GM19023 (cell line): ENCODE data around the gene SHD.
"Not testable (repeated sequence)": the region's sequence is repeated elsewhere in the genome, so short reads cannot be mapped to it uniquely, and the experiment has no call there.

Experiments used
- ATAC-seq: cut with Tn5 transposase; IDR thresholded peaks from one replicate; pipeline ENCODE4 v1.9.1; 2021; ENCODE audit warnings: mild to moderate bottlenecking, moderate library complexity; ENCODE audit not compliant: unreplicated experiment

The SHD gene

GRCh38 chr19:4267101-4267900 lies 11.8 kb upstream of the SHD start:
- no peak for ATAC-seq

DNA sequence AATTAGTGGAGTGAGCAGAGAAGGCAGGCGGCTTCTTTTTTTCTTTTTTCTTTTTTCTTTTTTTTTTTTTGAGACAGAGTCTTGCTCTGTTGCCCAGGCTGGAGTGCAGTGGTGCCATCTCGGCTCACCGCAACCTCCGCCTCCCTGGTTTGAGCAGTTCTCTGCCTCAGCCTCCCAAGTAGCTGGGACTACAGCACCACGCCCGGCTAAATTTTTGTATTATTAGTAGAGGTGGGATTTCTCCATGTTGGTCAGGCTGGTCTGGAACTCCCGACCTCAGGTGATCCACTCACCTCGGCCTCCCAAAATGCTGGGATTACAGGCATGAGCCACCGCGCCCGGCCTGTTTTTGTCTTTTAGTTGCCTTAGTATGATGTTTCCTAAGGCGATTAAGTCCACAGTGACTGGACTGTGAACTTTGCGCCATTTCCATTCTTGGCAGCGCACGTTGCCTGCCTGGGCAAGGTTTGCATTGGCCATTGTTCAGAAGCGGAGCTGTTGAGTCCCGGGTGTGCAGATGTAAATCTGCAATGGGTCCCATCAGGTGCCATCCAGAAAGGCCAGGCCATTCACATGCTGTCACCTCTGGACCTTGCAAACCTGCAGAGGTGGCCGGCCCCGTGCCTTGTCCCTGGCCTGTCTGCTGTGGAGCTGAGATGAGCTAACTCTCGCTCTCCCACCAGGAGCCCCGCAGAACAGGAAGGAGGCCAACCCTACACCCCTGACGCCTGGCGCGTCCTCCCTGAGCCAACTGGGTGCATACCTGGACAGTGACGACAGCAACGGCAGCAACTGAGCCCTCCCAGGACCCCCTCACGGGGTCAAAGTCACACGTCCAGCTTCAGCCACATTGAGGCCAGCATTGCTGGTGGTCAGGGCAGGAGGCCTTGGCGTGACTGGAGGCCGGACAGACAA lies 10.9 kb upstream of the SHD start:
- ATAC-seq: no peak

DNA sequence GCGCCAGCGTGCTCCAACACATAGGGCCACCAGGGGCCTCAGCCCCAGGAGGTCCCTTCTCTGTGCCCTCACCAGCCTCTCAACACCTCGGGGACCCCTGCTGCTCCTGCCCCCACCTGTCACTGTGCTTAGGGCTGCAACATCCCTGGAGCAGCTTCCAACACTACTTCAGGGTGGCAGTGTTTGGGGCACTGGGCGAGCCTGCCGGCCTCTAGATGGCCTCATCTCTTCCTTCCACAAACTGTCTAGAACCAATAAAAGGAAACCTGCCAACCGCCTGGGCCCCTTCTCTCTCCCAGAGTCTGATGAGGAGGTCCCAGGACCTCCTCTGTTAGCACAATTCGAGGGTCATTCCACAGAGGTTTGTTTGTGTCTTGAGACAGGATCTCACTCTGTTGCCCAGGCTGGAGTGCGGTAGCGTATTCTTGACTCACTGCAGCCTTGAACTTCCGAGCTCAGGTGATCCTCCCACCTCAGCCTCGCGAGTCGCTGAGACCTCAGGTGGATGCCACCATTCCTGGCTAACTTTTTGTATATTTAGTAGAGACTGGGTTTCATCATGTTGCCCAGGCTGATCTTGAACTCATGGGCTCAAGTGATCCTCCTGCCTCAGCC lies 10.1 kb upstream of the SHD start:
- no peak for ATAC-seq

- no peak for ATAC-seq
Measured at GRCh38 chr19:4272894-4273293, 6.2 kb upstream of the SHD start.

- ATAC-seq: not testable (repeated sequence)
Measured at GRCh38 chr19:4274321-4274686, 4.8 kb upstream of the SHD start.

- ATAC-seq: no peak
Measured at GRCh38 chr19:4277191-4277696, 1.8 kb upstream of the SHD start.

DNA sequence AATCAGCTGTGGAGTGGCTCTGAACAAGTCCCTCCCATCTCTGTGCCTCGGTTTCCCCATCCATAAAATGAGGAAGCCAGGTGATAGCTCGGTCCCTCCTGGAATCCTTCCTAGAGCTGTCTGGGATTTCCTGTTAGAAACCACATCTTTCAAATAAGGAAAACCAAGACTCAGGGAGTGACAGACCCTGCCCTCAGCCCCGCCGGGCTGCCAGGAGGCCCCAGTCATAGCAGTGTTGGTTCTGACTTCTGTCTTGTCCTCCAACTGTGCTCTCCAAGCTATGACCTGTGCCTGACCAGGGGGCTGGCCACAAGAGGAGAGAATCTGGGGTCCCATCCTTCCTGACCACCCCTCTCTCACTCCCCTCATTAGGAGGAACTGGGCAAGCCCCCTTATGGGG lies 1.1 kb upstream of the SHD start:
- no peak for ATAC-seq

DNA sequence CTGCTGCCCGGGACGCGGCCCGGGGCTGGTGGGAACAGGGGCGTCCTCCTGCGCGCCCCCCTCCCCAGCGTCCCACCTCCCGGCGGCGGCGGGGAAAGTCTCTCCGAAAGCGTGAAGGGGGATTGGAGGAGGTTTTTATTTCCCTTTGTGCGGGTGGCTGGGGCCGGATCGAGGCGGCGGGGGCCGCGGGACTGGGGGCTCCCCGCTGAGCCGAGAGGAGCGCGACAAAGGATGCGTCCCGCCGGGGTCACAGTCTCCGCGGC lies 132 bp downstream of the SHD start:
- no peak for ATAC-seq

DNA sequence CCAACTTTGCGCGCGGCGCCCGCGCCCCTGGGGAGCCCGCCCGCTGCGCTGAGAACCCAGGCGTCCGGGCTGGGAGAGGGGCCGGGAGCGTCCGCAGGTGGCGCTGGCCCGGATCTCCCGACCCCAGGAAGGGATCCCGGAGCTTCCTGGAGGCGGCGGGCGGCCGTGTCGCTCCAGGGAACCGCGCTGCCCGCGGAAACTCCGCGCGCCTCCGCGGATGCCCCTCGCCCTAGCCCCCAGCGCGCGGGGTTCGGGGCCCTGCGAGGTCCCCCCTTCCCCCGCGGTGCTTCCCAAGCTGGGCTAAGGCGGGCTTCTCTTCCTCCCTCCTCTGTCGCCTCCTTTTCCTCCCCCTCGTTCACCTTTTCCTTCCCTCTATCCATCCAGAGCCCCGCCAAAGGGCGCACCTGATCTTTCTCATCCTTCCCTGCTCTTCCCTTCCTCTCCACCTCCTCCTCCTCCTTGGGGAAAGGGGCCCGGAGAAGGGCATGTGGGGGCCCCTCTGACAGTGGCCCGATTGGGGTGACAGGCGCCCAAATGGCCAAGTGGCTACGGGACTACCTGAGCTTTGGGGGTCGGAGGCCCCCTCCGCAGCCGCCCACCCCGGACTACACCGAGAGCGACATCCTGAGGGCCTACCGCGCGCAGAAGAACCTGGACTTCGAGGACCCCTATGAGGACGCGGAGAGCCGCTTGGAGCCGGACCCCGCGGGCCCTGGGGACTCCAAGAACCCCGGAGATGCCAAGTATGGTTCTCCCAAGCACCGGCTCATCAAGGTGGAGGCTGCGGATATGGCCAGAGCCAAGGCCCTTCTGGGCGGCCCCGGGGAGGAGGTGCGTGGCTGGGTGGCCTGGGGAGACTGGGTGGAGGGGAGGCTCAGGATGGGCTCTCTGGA lies 710 bp downstream of the SHD start:
- no peak for ATAC-seq

- no peak for ATAC-seq
Measured at GRCh38 chr19:4284176-4284958, 5.3 kb downstream of the SHD start.

DNA sequence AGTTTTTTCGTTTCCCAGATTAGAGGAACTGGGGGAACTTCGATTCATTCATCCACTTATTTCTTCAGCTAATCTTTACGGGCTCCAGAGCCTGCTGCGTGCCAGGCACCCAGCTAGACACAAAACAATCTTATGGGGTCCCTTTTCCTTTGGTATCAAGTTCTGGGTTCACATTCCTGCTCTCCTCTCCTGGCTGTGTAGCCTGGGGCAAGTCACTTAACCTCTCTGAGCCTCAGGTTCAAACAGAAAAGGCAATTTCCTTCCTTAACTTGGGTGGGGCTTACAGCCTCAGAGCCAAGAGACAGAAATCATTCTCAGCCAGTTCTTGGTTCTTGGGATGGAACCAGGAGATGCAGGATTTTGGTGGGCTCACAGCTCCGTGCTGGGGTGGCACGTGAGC lies 5.9 kb downstream of the SHD start:
- ATAC-seq: no peak

GRCh38 chr19:4286141-4286540 lies 7.1 kb downstream of the SHD start:
- ATAC-seq: not testable (repeated sequence)

- no peak for ATAC-seq
Measured at GRCh38 chr19:4288091-4288777, 9.2 kb downstream of the SHD start.

DNA sequence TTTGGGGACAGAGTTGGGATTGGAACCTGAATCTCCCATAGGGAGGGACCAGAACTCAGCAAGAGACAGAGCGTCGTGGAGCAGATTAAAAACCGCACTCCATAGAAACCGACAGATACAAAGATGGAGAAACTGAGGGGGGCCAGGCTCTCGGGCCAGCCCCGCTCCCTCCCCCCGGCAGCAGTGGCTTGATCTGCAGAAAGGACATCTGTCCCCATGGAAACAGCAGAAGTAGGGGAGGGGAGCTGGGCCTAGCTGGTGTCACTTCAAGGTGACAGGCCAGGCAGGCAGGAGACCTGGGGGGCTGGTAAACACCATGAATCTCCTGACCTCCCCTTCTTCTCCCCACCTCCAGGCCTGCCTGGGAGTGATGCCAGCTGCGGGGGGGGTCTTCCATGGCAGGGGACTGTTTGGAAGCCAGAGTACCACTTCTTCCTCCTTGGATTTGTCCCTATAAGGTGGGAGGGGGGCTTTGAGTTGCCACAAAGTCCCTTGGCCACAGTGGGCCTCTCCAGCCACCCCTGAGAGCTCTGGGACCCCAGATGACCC lies 12.2 kb downstream of the SHD start:
- no peak for ATAC-seq

- no peak for ATAC-seq
Measured at GRCh38 chr19:4292515-4292914, 13.4 kb downstream of the SHD start.

DNA sequence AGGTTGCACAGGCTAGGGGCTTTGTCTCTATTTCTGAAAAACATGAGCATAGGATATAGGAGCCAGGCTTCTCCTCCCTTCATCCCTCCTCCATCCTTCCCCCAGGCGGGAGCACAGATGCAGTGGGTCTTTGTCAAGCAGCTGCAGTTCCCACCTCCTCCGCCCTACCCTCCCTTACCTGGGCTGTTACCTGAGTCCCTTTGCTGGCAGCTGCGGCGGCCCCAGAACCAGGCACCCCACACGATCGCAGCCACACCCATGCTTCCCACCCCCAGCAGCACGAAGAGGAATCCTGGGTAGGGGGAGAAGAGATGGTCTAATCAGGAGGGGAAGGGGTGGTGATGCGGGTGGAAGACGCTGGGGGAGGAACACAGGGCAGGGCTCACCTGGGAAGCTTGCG lies 15.3 kb downstream of the SHD start:
- ATAC-seq: no peak

GRCh38 chr19:4295972-4296771 lies 17.1 kb downstream of the SHD start:
- no peak for ATAC-seq
